Measurements from ENCODE around the gene MGAT2.
"Not testable (repeated sequence)": the region's sequence is repeated elsewhere in the genome, so short reads cannot be mapped to it uniquely, and the experiment has no call there.

The MGAT2 gene

DNA sequence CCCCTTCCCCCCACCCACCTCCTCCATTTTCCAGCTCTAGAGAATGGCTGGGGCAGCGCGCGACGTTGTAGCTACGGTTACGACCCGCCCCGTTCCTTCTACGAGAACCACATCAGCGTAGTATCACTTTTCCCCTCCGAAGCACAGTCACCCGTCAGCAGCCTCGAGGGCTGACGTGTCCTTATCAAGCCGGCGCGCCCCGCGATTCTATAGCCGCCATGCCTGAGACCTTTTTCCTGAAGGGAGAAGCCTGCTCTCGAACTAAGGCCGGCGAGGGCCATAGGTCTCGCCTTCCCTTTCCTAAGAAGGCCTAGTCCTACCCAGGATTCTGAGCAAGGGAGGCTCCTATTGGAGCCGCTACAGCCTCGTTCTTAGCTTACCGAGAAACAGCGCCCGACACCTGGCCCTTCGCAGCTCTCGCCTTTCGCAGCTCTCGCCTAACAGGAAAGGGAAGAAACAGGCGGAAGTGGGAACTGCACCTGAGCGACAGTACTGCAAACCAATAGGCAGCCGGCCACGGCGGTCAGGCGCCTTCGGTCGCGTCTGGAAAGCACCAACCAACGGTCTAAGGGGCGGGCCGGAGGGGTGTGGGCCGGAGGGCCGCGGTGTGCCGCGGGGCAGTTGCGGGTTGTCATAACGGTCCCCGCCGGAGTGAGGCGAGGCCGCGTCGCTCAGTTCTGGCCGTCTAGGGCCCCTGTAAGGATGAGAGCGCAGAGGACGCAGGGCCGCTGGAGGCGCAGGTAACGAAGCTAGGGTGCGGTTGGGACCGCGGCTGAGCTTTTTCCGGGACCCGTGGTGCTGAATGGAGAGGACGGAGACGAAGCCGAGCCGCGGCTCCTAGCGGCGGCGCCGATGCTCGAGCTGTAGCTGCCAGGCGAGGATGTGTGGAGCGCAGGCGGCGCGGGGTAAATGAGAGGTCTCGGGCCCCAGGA is at the start of gene MGAT2, which contains the start of gene RPL36AL:
Gene MGAT2 (plus strand): TSS at position 618 of the 932 bp plus-strand sequence. CDS start 470 bp downstream, outside the sequence.
Gene RPL36AL (minus strand): TSS at position 445 of the 932 bp plus-strand sequence. CDS start 1,522 bp downstream, outside the sequence.
- DNase-seq (ENCODE audit: low read depth in 2 of 3, low spot score in 1 of 3) = peak; percentile 92 to 93 (median 93)

DNA sequence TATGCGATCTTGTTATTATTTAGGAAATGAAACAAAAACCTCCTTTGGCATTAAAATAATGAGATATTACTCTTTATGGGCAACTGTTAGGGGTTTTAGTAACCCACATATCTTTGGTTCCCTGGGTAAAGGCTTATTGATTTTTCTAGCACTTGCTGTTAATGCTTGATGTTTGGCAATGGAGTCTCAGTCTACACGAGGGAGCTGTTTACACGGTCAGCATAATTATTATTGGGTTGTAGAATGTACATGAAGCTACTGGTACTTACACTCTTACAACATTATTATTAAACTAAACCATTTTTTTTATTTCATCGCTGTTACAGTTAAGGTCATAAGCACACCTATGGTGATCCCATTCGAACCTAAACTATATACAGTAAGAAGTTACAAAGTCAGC is 46.6 kb upstream of the MGAT2 start:
- no peak for DNase-seq (ENCODE audit: low read depth in 2 of 3, low spot score in 1 of 3)

- DNase-seq (ENCODE audit: low read depth in 2 of 3, low spot score in 1 of 3) = no peak
These were observed 42.5 kb upstream of the MGAT2 start for GRCh38 chr14:49578141-49578540.

DNA sequence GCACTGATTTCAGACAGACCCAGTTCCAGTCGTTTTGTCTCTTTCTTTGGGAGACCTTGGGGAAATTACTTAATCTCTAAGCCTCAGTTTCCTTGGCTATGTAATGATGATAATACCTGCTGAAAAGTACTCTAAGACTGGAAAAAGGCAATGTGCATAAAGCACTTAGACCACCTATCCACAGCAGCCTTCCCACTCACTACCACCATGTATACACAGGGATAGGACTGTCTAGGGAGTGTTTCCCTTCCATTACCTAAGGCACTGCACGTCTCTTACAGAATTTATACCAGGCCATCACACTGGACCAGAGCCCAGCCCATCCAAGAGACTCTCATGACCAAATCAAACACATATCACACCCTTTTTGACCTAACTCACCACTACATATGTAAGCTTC is 40.8 kb upstream of the MGAT2 start:
- no peak for DNase-seq (ENCODE audit: low read depth in 2 of 3, low spot score in 1 of 3)

DNA sequence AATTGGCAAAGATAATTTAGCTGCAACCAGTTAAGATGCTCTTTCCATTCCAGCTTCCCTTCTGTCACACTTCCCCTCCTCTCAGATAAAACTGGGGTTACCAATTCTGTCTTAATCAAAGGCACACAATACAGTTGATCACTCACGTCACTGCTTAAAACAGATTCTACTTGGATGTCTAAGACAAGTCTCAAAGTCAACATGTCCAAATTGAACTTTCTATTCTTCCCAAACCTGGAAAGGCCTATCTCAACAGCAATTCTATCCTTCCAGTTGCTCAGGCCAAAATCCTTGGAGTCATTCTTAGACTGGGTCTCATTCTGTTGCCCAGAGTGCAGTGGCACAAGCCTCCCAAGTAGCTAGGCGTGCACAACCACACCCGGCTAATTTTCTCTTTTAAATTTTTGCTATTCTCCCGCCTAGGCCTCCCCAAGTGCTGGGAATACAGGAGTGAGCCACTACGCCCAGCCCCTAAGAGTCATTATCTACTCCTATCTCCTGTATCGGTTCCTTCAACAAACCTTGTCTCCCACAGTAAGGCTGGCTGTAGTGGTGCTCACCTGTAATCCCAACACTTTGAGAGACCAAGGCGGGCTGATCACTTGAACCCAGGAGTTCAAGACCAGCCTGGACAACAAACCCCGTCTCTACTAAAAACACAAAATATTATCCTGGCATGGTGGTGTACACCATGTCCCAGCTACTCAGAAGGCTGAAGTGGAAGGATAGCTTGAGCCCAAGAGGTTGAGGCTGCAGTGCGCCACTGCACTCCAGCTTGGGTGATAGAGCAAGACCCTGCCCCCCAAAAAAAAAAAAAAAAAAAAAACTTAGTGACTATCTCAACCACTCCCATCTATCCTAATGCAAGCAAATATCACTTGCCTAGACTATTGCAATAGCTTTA is 39.1 kb upstream of the MGAT2 start:
- DNase-seq (ENCODE audit: low read depth in 2 of 3, low spot score in 1 of 3) = no peak

GRCh38 chr14:49582113-49582977 is 38.3 kb upstream of the MGAT2 start:
- DNase-seq (ENCODE audit: low read depth in 2 of 3, low spot score in 1 of 3) = no peak

GRCh38 chr14:49583629-49584028 is 37.0 kb upstream of the MGAT2 start:
- no peak for DNase-seq (ENCODE audit: low read depth in 2 of 3, low spot score in 1 of 3)

DNA sequence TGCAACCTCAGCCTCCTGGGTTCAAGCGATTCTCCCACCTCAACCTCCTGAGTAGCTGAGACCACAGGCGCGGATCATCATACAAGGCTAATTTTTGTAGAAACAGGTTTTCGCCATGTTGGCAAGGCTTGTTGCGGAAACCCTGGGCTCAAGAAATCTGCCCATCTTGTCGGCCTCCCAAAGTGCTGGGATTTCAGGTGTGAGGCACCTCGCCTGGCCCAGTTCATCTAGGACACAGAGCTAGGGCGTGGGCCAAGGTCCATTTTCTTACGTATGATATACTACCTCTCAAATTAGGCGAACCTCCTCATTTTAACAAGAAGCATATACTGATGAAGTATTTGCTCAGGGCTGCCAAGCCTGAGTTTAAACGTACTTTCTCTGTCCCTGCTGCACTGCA is 36.5 kb upstream of the MGAT2 start:
- DNase-seq (ENCODE audit: low read depth in 2 of 3, low spot score in 1 of 3) = no peak

DNA sequence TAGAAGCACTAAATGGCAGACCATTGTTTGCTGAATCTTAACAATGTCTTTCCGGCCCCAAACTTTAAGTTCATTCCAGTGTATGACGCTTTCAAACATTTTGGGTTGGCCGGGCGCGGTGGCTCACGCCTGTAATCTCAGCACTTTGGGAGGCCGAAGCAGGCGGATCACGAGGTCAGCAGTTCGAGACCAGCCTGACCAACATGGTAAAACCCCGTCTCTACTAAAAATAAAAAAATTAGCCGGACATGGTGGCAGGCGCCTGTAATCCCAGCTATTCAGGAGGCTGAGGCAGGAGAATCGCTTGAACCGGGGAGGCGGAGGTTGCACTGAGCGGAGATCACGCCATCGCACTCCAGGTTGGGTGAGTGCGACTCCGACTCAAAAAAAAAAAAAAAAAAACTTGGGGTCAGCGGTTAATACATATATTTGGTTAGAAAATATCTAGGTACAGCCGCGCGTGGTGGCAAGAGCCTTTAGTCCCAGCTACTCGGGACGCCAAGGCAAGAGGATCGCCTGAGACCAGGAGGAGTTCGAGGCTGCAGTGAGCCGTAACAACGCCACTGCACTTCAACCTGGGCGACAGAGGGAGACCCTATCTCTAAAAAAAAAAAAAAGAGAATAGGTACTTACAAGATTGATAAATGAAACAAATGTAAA is 35.5 kb upstream of the MGAT2 start:
- not testable (repeated sequence) for DNase-seq (ENCODE audit: low read depth in 2 of 3, low spot score in 1 of 3)

- DNase-seq (ENCODE audit: low read depth in 2 of 3, low spot score in 1 of 3) = peak; percentile 95 to 99 (median 98)
These were observed 34.6 kb upstream of the MGAT2 start, which contains the start of gene RPS29 for GRCh38 chr14:49585803-49586672. TSS of gene RPS29 (minus strand) at chr14:49586380. CDS start at chr14:49586346, 34 bp downstream.

DNA sequence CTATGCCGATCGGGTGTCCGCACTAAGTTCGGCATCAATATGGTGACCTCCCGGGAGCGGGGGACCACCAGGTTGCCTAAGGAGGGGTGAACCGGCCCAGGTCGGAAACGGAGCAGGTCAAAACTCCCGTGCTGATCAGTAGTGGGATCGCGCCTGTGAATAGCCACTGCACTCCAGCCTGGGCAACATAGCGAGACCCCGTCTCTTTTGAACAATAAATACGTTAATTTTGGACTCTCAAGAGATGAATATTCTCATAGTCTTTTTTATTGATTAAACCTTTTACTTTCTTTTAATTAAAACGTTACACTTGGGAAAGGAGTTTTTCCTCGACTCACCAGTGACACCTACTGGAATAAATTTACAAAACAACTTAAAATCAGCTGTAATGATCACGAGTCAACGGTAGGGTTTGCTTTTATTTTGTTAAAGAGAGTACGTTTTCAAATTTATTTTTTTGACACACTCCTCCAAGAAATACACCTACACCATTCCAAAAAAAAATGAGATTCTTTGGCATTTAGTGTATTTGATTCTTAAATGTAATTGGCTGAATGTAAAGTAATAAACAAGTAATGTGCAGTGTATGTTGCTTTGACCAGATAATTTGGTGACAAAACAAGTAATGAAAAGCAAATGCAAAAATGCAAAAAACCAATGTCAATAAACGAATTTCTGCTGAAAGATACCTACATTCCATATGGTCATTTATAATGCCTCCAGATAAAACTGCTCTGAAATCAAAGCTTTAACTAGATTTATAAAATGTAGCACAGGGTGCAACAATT is 33.7 kb upstream of the MGAT2 start:
- DNase-seq (ENCODE audit: low read depth in 2 of 3, low spot score in 1 of 3) = peak in 2 of 3 donors; percentile 43 to 44

DNA sequence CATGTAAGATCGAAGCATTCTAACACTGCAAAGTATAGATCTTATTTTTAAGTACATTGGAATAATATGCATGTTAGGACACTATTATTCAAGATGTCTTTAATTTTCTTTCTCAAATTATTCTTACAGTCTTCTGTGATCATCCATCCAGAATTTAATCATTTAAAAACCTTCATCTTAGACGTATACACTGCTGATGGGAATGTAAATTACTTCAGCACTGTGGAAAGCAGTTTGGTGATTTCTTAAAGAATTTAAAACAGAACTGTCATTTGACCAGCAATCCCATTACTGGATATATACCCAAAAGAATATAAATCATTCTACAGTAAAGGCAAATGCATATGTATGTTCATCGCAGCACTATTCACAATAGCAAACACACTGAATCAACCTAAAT is 31.2 kb upstream of the MGAT2 start:
- DNase-seq (ENCODE audit: low read depth in 2 of 3, low spot score in 1 of 3) = no peak

GRCh38 chr14:49593016-49593415 is 27.6 kb upstream of the MGAT2 start:
- no peak for DNase-seq (ENCODE audit: low read depth in 2 of 3, low spot score in 1 of 3)

DNA sequence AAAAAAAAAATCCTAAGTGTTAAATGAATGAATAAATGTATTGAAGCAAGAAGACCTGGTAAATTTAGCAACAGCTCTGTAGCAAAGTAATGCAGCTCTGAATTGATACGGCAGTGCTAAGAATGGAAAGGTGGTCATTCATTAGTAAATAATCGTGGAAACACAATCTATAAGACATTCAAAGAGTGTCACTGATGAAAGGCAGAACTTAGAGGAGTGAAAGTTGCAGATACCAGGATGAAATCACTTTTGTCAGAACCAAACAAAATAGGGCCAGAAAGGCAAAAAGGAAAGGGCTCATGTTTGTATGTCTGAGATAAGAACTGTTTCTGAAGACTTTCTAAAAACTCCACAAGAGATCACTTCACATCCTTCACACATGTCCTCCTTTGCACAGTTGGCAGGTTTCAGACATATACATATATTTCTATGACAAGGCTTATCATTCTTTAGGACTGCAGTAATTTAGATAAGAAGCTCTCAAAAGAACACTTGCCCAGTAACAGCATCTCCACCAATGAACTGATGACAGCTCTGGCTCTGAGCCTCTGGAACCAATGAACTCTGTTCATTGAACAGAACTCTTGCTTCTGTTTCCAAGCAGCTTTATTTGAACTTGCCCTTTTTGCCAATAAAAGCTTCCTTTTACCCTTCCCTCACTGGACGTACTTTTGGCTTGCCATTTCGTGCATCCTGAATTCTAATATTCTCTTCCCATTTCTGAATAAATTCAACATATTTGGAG is 26.1 kb upstream of the MGAT2 start:
- no peak for DNase-seq (ENCODE audit: low read depth in 2 of 3, low spot score in 1 of 3)

GRCh38 chr14:49598189-49598484 is 22.5 kb upstream of the MGAT2 start:
- DNase-seq (ENCODE audit: low read depth in 2 of 3, low spot score in 1 of 3) = no peak

DNA sequence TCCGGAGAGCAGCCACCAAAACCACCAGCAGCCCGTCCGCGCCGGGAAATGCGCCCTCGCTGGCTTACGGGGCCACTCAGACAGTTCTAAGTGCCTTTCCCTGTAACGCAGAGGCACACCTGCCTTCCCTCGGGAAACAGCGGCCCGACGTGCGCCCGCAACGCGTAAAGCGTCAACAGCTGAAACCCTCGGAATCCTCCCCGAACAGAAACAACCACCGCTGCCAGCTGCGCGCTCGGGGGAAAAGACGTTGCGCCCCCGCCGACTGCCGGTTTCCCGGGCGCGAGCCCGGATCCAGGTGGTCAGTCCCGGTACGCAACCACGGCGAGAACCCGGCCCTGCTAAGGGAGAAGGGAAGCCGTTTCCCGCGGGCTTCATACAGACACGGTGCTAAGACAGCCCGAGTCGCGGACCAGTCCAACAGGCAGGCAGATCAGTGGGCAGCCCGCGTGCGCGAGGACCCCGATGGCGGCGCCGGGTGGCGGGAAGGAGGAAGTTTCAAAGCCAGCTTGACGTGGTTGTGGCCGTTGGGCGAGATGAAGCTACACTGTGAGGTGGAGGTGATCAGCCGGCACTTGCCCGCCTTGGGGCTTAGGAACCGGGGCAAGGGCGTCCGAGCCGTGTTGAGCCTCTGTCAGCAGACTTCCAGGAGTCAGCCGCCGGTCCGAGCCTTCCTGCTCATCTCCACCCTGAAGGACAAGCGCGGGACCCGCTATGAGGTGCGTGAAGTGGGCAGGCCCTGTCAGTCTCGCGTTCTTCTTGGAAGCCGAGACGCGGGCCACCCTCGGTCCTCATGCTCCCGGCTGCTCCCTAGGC is 21.9 kb upstream of the MGAT2 start, which contains the start of gene LRR1:
Gene LRR1 (plus strand): TSS at position 456 of the 816 bp plus-strand sequence. CDS start 81 bp downstream, at position 537.
- DNase-seq (ENCODE audit: low read depth in 2 of 3, low spot score in 1 of 3) = peak; percentile 73 to 86 (median 83)

GRCh38 chr14:49607583-49607982 is 13.0 kb upstream of the MGAT2 start:
- no peak for DNase-seq (ENCODE audit: low read depth in 2 of 3, low spot score in 1 of 3)
